Liver (tissue), 9 donors: ENCODE measurements around the gene NPRL2. TPM values are rescaled to one million over a fixed set of nuclear protein-coding genes. Genes with fewer than 3 reads are reported as not detected.

Experiments used
- DNase-seq: peaks from one replicate; pipeline ENCODE4 v3.0.0-alpha.2; 2017; ENCODE audit warnings: low spot score
- H3K27ac ChIP-seq, 2 donors: one replicate each; pipeline ENCODE4 v1.7.0; 2013; ENCODE audit warnings: inconsistent platforms in 2 of 2, low read length in 2 of 2, control low read depth in 1 of 2, low read depth in 1 of 2, mild to moderate bottlenecking in 1 of 2
- H3K27me3 ChIP-seq, 4 donors: one replicate each; pipeline versions ENCODE4 v1.6.1 to v1.7.0; 2013; ENCODE audit warnings: low read length in 3 of 4, inconsistent platforms in 1 of 4, mild to moderate bottlenecking in 1 of 4, moderate library complexity in 1 of 4; ENCODE audit not compliant: control insufficient read depth in 4 of 4, insufficient read depth in 4 of 4
- H3K36me3 ChIP-seq, 4 donors: one replicate each; pipeline versions ENCODE4 v1.6.1 to v1.7.0; 2013; ENCODE audit warnings: low read length in 3 of 4, mild to moderate bottlenecking in 3 of 4, low read depth in 1 of 4, moderate library complexity in 1 of 4; ENCODE audit not compliant: control insufficient read depth in 4 of 4, insufficient read depth in 3 of 4
- H3K4me1 ChIP-seq, 4 donors: one replicate each; pipeline versions ENCODE4 v1.6.1 to v1.7.0; 2013; ENCODE audit warnings: low read length in 3 of 4, mild to moderate bottlenecking in 3 of 4, moderate library complexity in 1 of 4; ENCODE audit not compliant: control insufficient read depth in 4 of 4, insufficient read depth in 4 of 4
- H3K4me3 ChIP-seq, 3 donors: one replicate each; pipeline versions ENCODE4 v1.6.1 to v1.7.0; 2013; ENCODE audit warnings: low read length in 3 of 3, control low read depth in 1 of 3, low read depth in 1 of 3, mild to moderate bottlenecking in 1 of 3
- H3K9ac ChIP-seq, 2 donors: one replicate each; pipeline ENCODE4 v1.7.0; 2013; ENCODE audit warnings: low read length in 2 of 2, mild to moderate bottlenecking in 2 of 2, moderate library complexity in 2 of 2, control low read depth in 1 of 2, low read depth in 1 of 2
- H3K9me3 ChIP-seq, 4 donors: one replicate each; pipeline versions ENCODE4 v1.6.1 to v1.7.0; 2013; ENCODE audit warnings: low read length in 3 of 4; ENCODE audit not compliant: control insufficient read depth in 4 of 4
- FOXA1 ChIP-seq: IDR thresholded peaks from 2 replicates; pipeline ENCODE4 v1.6.1; 2016; ENCODE audit warnings: antibody characterized with exemption
- FOXA2 ChIP-seq: IDR thresholded peaks from 2 replicates; pipeline ENCODE4 v1.6.1; 2016; ENCODE audit warnings: antibody characterized with exemption
- GABPA ChIP-seq, 2 donors: IDR thresholded peaks in 1 of 2; conservative IDR thresholded peaks in 1 of 2; 2 replicates each; pipeline ENCODE4 v1.6.1; 2016; ENCODE audit warnings: antibody characterized with exemption in 2 of 2, mild to moderate bottlenecking in 1 of 2, moderate library complexity in 1 of 2
- HNF4A ChIP-seq, 2 donors: conservative IDR thresholded peaks; 2 replicates each; pipeline ENCODE4 v1.6.1; 2016; ENCODE audit warnings: antibody characterized with exemption in 2 of 2, mild to moderate bottlenecking in 2 of 2
- JUND ChIP-seq, 2 donors: IDR thresholded peaks; 2 replicates each; pipeline ENCODE4 v1.6.1; 2016; ENCODE audit warnings: antibody characterized with exemption in 2 of 2
- NR2F2 ChIP-seq: IDR thresholded peaks from 2 replicates; pipeline ENCODE4 v1.6.1; 2016; ENCODE audit warnings: antibody characterized with exemption
- RAD21 ChIP-seq, 2 donors: IDR thresholded peaks; 2 replicates each; pipeline ENCODE4 v1.6.1; 2016; ENCODE audit warnings: antibody characterized with exemption in 2 of 2, mild to moderate bottlenecking in 2 of 2
- RXRA ChIP-seq, 2 donors: IDR thresholded peaks; 2 replicates each; pipeline ENCODE4 v1.6.1; 2017 to 2018; ENCODE audit warnings: antibody characterized with exemption in 2 of 2, mild to moderate bottlenecking in 1 of 2
- SP1 ChIP-seq: IDR thresholded peaks from 2 replicates; pipeline ENCODE4 v1.6.1; 2018; ENCODE audit warnings: antibody characterized with exemption, mild to moderate bottlenecking
- TAF1 ChIP-seq: conservative IDR thresholded peaks from 2 replicates; pipeline ENCODE4 v1.6.1; 2016; ENCODE audit warnings: antibody characterized with exemption, mild to moderate bottlenecking
- YY1 ChIP-seq: IDR thresholded peaks from 2 replicates; pipeline ENCODE4 v1.6.1; 2016; ENCODE audit warnings: antibody characterized with exemption, mild to moderate bottlenecking
- WGBS: extraction: QIAGEN DNeasy Blood & Tissue Kit; methylation state at CpG from one replicate; pipeline ENCODE4 v1.1.7; 2013; 5-methylcytosine and 5-hydroxymethylcytosine counted together
- polyA plus RNA-seq, 2 donors: library from polyadenylated mRNA; stranded (reverse) in 1 of 2; unstranded in 1 of 2; fragments of 200-250 nt in 1 of 2; fragments of >200 nt in 1 of 2; fragmentation: Nextera tagmentation in 1 of 2; extraction: Ambion mirVana in 1 of 2; gene quantifications; one replicate each; pipeline versions ENCODE4 v1.2.1 to v1.2.3, GENCODE V29; 2013 to 2015
- total RNA-seq, 2 donors: library from RNA; depleted of rRNA; stranded (reverse); fragments of >200 nt; gene quantifications; one replicate each; pipeline ENCODE4 v1.2.3, GENCODE V29; 2014
- TF ChIP-seq, protein P1 (sequence below): IDR thresholded peaks from 2 replicates; pipeline ENCODE4 v1.6.1; 2016; ENCODE audit warnings: antibody characterized with exemption, mild to moderate bottlenecking
- TF ChIP-seq, protein P2 (sequence below): IDR thresholded peaks from 2 replicates; pipeline ENCODE4 v1.6.1; 2016; ENCODE audit warnings: antibody characterized with exemption
- TF ChIP-seq, protein P3 (sequence below): IDR thresholded peaks from 2 replicates; pipeline ENCODE4 v1.6.1; 2016; ENCODE audit warnings: antibody characterized with exemption
- TF ChIP-seq, protein P4 (sequence below): fragments of 150-350 bp; IDR thresholded peaks from 2 replicates; pipeline ENCODE4 v1.5.1; 2017; ENCODE audit warnings: improper control_type of control experiment, low read depth, low read length; ENCODE audit not compliant: missing input control
- TF ChIP-seq, protein P5 (sequence below): IDR thresholded peaks from 2 replicates; pipeline ENCODE4 v1.6.1; 2016; ENCODE audit warnings: antibody characterized with exemption
- donor health status: healthy.
- donor health status: healthy.
- donor health status: healthy.
- donor health status: healthy.
- donor health status: healthy.

Gene NPRL2
- total and polyA plus RNA-seq, 4 donors, result 11.3 to 17.3 (median 14.0) TPM

DNA sequence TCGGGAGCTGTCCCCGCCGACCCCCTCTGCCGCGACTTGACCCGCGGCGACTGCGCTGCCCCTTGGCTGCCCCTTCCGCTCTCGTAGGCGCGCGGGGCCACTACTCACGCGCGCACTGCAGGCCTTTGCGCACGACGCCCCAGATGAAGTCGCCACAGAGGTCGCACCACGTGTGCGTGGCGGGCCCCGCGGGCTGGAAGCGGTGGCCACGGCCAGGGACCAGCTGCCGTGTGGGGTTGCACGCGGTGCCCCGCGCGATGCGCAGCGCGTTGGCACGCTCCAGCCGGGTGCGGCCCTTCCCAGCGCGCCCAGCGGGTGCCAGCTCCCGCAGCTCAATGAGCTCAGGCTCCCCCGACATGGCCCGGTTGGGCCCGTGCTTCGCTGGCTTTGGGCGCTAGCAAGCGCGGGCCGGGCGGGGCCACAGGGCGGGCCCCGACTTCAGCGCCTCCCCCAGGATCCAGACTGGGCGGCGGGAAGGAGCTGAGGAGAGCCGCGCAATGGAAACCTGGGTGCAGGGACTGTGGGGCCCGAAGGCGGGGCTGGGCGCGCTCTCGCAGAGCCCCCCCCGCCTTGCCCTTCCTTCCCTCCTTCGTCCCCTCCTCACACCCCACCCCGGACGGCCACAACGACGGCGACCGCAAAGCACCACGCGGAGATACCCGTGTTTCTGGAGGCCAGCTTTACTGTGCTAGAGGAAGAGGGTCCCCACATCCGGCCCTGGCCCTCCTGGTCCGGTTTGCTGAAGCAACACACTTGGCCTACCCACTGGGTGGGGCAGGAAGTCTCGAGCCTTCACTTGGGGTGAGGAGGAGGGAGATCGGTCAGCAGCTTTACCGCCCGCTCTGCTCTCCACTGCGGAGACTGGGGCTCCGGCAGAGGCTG is 9.9 kb downstream of the NPRL2 start, which contains the start of gene RASSF1:
RASSF1 (minus strand) TSS at position 389 of the 882 bp plus-strand sequence; CDS start at position 358, 31 bp downstream.
- TF ChIP-seq YY1 (no peak), SP1 (peak; percentile 36), FOXA1 (no peak), RXRA (IDR thresholded peaks at IDR 0.05) (peak in 1 of 2 donors; percentile 12), GABPA (IDR thresholded peaks at IDR 0.05 in 1 of 2, conservative IDR thresholded peaks at IDR 0.05 in 1 of 2) (peak in 1 of 2 donors; percentile 22), FOXA2 (no peak)
- TF ChIP-seq, protein P1, sequence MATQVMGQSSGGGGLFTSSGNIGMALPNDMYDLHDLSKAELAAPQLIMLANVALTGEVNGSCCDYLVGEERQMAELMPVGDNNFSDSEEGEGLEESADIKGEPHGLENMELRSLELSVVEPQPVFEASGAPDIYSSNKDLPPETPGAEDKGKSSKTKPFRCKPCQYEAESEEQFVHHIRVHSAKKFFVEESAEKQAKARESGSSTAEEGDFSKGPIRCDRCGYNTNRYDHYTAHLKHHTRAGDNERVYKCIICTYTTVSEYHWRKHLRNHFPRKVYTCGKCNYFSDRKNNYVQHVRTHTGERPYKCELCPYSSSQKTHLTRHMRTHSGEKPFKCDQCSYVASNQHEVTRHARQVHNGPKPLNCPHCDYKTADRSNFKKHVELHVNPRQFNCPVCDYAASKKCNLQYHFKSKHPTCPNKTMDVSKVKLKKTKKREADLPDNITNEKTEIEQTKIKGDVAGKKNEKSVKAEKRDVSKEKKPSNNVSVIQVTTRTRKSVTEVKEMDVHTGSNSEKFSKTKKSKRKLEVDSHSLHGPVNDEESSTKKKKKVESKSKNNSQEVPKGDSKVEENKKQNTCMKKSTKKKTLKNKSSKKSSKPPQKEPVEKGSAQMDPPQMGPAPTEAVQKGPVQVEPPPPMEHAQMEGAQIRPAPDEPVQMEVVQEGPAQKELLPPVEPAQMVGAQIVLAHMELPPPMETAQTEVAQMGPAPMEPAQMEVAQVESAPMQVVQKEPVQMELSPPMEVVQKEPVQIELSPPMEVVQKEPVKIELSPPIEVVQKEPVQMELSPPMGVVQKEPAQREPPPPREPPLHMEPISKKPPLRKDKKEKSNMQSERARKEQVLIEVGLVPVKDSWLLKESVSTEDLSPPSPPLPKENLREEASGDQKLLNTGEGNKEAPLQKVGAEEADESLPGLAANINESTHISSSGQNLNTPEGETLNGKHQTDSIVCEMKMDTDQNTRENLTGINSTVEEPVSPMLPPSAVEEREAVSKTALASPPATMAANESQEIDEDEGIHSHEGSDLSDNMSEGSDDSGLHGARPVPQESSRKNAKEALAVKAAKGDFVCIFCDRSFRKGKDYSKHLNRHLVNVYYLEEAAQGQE, result peak; percentile 33
- TF ChIP-seq, protein P2, sequence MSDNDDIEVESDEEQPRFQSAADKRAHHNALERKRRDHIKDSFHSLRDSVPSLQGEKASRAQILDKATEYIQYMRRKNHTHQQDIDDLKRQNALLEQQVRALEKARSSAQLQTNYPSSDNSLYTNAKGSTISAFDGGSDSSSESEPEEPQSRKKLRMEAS, result no peak
- WGBS, result 23% methylated on average over 85 of the region's 85 CpGs
- Histone ChIP-seq H3K27ac (peak within 1 kb of the TSS; percentile 21 to 34), H3K9ac (peak within 1 kb of the TSS; percentile 10 to 62), H3K4me3 (peak within 1 kb of the TSS in 1 of 3 donors; percentile 42), H3K4me1 (peaks cover 11 to 32% (median 18%) of the 10 kb centered on the region in 4 donors), H3K36me3 (no peaks in the 10 kb centered on the region), H3K9me3 (no peaks in the 10 kb centered on the region), H3K27me3 (no peaks in the 10 kb centered on the region)
- DNase-seq, result peak; percentile 78

DNA sequence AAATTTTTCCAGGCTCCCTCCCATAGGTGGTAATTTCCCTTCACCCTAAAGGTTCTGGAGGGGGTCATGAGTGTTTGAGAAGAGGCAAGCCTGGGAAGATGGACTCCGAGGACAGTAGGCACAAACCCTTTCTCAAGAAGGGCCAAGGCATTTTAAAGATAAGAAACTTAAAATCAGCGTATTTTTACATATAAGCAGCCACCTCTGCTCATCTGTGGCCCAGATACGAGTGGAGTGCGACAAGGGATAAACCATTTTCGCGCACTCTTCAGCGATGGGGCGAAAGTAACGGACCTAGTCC is 10.5 kb downstream of the NPRL2 start:
- Histone ChIP-seq H3K4me1 (peaks cover 6 to 32% (median 15%) of the 10 kb centered on the region in 4 donors), H3K36me3 (no peaks in the 10 kb centered on the region), H3K9me3 (no peaks in the 10 kb centered on the region), H3K9ac (peak overlapping the region in 1 of 2 donors; percentile 62), H3K4me3 (peak overlapping the region in 1 of 3 donors; percentile 42), H3K27me3 (no peaks in the 10 kb centered on the region), H3K27ac (peak overlapping the region; percentile 21 to 34)
- 41% methylated on average over 9 of the region's 9 CpGs for WGBS
- TF ChIP-seq HNF4A (conservative IDR thresholded peaks at IDR 0.05), result no peak
- TF ChIP-seq, protein P2, result no peak
- TF ChIP-seq YY1, result no peak
- no peak for TF ChIP-seq RXRA (IDR thresholded peaks at IDR 0.05)
- no peak for TF ChIP-seq FOXA2
- no peak for TF ChIP-seq TAF1
- TF ChIP-seq JUND (IDR thresholded peaks at IDR 0.05), result no peak
- TF ChIP-seq, protein P1, result no peak
- TF ChIP-seq, protein P3, sequence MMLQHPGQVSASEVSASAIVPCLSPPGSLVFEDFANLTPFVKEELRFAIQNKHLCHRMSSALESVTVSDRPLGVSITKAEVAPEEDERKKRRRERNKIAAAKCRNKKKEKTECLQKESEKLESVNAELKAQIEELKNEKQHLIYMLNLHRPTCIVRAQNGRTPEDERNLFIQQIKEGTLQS, result no peak
- TF ChIP-seq, protein P4, sequence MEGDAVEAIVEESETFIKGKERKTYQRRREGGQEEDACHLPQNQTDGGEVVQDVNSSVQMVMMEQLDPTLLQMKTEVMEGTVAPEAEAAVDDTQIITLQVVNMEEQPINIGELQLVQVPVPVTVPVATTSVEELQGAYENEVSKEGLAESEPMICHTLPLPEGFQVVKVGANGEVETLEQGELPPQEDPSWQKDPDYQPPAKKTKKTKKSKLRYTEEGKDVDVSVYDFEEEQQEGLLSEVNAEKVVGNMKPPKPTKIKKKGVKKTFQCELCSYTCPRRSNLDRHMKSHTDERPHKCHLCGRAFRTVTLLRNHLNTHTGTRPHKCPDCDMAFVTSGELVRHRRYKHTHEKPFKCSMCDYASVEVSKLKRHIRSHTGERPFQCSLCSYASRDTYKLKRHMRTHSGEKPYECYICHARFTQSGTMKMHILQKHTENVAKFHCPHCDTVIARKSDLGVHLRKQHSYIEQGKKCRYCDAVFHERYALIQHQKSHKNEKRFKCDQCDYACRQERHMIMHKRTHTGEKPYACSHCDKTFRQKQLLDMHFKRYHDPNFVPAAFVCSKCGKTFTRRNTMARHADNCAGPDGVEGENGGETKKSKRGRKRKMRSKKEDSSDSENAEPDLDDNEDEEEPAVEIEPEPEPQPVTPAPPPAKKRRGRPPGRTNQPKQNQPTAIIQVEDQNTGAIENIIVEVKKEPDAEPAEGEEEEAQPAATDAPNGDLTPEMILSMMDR, result no peak
- no peak for TF ChIP-seq SP1
- TF ChIP-seq, protein P5, sequence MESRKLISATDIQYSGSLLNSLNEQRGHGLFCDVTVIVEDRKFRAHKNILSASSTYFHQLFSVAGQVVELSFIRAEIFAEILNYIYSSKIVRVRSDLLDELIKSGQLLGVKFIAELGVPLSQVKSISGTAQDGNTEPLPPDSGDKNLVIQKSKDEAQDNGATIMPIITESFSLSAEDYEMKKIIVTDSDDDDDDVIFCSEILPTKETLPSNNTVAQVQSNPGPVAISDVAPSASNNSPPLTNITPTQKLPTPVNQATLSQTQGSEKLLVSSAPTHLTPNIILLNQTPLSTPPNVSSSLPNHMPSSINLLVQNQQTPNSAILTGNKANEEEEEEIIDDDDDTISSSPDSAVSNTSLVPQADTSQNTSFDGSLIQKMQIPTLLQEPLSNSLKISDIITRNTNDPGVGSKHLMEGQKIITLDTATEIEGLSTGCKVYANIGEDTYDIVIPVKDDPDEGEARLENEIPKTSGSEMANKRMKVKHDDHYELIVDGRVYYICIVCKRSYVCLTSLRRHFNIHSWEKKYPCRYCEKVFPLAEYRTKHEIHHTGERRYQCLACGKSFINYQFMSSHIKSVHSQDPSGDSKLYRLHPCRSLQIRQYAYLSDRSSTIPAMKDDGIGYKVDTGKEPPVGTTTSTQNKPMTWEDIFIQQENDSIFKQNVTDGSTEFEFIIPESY, result no peak
- TF ChIP-seq NR2F2, result no peak
- no peak for TF ChIP-seq GABPA (IDR thresholded peaks at IDR 0.05 in 1 of 2, conservative IDR thresholded peaks at IDR 0.05 in 1 of 2)
- no peak for TF ChIP-seq FOXA1
- no peak for TF ChIP-seq RAD21 (IDR thresholded peaks at IDR 0.05)
- DNase-seq, result no peak
